PC-3 (cell line): Measurements from ENCODE around the gene LINGO1.

ENCODE experiments used
- EZH2 ChIP-seq: fragments of 300-600 bp; sonication (generic); IDR thresholded peaks from one replicate; pipeline ENCODE4 v1.6.1; 2017; ENCODE audit warnings: antibody characterized with exemption, mild to moderate bottlenecking, low read length; ENCODE audit not compliant: unreplicated experiment
- TF ChIP-seq, protein P1 (sequence below): fragments of 300-600 bp; sonication (generic); conservative IDR thresholded peaks from 2 replicates; pipeline ENCODE4 v1.5.1; 2017; ENCODE audit warnings: antibody characterized with exemption, low read depth, mild to moderate bottlenecking, low read length

DNA sequence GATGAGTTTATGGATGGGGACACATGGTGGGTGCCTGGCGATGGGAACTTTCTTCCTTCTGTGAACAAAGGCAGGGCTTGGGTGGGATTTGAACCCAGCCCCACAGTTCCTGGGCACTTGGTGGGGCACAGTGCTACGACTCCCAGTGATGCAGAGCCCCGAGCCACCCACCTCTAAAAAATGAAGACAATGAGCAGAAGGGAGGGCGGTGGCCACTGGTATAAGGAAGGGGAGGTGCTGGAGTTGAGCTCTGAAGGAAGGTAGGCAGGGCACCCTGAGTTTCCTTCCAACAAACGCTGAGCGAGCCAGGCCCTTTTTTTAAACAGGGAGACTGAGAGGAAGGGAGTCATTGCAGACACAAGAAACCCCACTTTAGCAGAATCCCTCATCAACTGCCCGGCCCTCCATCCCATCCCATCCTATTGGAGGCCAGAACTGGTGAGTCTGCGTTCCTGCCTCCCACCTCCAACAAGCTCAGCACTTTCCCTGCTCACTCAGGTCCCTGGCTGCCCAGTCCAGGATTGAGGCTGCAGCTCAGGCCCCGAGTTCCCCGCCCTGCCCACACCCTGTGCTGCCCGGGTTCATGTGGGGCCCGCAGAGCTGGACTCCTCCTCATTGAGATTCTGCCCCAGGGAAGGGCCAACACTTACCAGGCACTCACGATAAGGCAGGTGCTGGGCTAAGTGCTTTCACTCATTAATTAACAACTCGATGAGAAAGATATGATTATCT, 57.3 kb downstream of the LINGO1 start:
- TF ChIP-seq EZH2, result no peak
- TF ChIP-seq, protein P1, sequence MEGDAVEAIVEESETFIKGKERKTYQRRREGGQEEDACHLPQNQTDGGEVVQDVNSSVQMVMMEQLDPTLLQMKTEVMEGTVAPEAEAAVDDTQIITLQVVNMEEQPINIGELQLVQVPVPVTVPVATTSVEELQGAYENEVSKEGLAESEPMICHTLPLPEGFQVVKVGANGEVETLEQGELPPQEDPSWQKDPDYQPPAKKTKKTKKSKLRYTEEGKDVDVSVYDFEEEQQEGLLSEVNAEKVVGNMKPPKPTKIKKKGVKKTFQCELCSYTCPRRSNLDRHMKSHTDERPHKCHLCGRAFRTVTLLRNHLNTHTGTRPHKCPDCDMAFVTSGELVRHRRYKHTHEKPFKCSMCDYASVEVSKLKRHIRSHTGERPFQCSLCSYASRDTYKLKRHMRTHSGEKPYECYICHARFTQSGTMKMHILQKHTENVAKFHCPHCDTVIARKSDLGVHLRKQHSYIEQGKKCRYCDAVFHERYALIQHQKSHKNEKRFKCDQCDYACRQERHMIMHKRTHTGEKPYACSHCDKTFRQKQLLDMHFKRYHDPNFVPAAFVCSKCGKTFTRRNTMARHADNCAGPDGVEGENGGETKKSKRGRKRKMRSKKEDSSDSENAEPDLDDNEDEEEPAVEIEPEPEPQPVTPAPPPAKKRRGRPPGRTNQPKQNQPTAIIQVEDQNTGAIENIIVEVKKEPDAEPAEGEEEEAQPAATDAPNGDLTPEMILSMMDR, result no peak
